Muscle layer of colon (tissue), 2 donors: ENCODE data around the gene PPARGC1A.

ENCODE experiments used
- H3K27ac ChIP-seq: one replicate; pipeline ENCODE4 v1.7.0; 2013; ENCODE audit warnings: low read depth, mild to moderate bottlenecking, low read length, moderate library complexity
- H3K27me3 ChIP-seq, 2 donors: one replicate each; pipeline ENCODE4 v1.7.0; 2013; ENCODE audit warnings: low read length in 2 of 2, mild to moderate bottlenecking in 2 of 2; ENCODE audit not compliant: insufficient read depth in 2 of 2, control insufficient read depth in 1 of 2
- H3K36me3 ChIP-seq: one replicate; pipeline ENCODE4 v1.7.0; 2013; ENCODE audit warnings: mild to moderate bottlenecking, low read length; ENCODE audit not compliant: insufficient read depth
- H3K4me1 ChIP-seq: one replicate; pipeline ENCODE4 v1.7.0; 2013; ENCODE audit warnings: mild to moderate bottlenecking, low read length; ENCODE audit not compliant: insufficient read depth
- H3K4me3 ChIP-seq, 2 donors: one replicate each; pipeline ENCODE4 v1.7.0; 2013; ENCODE audit warnings: low read length in 2 of 2, low read depth in 1 of 2, mild to moderate bottlenecking in 1 of 2, moderate library complexity in 1 of 2
- H3K9ac ChIP-seq: one replicate; pipeline ENCODE4 v1.7.0; 2013; ENCODE audit warnings: low read length
- H3K9me3 ChIP-seq: one replicate; pipeline ENCODE4 v1.7.0; 2013; ENCODE audit warnings: mild to moderate bottlenecking, low read length
- donor health status: abdominal sarcoma.
- donor health status: Adenocarcinoma of cecum.

PPARGC1A gene

GRCh38 chr4:23923840-23924239 is 34.0 kb upstream of the PPARGC1A start:
- Histone ChIP-seq H3K4me1 (no peaks in the 10 kb centered on the region), H3K9ac (no peak overlapping the region), H3K27me3 (no peaks in the 10 kb centered on the region), H3K4me3 (no peak overlapping the region), H3K9me3 (no peaks in the 10 kb centered on the region), H3K27ac (no peak overlapping the region), H3K36me3 (no peaks in the 10 kb centered on the region)

- Histone ChIP-seq H3K4me3 (no peak overlapping the region), H3K36me3 (no peaks in the 10 kb centered on the region), H3K27ac (no peak overlapping the region), H3K4me1 (no peaks in the 10 kb centered on the region), H3K9ac (no peak overlapping the region), H3K27me3 (no peaks in the 10 kb centered on the region), H3K9me3 (no peaks in the 10 kb centered on the region)
Observed at GRCh38 chr4:23923141-23923540, 33.3 kb upstream of the PPARGC1A start.

DNA sequence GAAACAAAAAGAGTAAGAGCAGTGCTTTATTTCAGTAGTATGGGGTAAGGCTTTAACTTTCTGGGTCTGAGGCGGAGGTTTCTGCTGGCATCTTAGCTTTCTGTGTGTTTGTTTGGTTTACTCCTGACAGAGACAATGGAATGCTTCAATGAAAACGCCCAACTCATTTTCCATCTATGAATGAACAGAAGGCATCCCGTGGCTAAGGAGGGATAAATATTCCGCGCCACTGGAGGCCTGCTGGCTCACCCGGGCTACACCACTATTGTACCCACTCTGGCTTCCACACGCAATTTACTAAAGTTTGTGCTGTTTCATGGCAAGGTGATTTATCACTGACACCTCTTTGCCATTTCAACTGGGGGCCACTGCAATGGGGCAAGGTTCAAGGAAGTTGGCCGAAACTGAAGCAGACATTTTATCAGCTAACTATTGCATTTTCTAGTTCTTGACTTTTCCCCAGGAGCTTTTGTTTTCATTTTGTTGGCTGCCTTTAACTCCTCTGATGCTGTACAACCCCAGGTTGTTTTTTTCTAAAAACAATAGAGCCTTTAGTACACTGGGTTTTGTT is 32.8 kb upstream of the PPARGC1A start:
- no peak overlapping the region for H3K4me3 ChIP-seq
- H3K27ac ChIP-seq, result no peak overlapping the region
- no peaks in the 10 kb centered on the region for H3K27me3 ChIP-seq
- H3K9me3 ChIP-seq, result no peaks in the 10 kb centered on the region
- H3K36me3 ChIP-seq, result no peaks in the 10 kb centered on the region
- H3K9ac ChIP-seq, result no peak overlapping the region
- no peaks in the 10 kb centered on the region for H3K4me1 ChIP-seq

DNA sequence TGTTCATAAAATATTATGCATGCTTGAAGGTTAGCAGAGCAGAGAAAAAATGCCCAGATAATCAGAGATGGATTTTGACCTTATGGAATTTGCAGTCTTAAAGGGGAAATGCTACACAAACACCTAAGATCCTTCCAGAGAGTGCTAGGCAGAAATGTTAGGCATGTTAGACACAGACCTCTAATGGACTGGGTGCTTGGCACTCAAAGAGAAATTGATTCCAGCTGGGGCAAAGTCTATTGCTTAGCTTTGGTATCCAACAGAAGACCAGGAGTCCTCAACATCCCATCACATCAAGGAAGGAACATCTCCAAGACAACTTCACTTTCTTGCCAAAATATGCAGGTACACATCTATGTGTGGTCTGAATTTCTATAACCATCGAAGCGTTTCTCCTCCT is 32.2 kb upstream of the PPARGC1A start:
- Histone ChIP-seq H3K9me3 (no peaks in the 10 kb centered on the region), H3K9ac (no peak overlapping the region), H3K36me3 (no peaks in the 10 kb centered on the region), H3K4me3 (no peak overlapping the region), H3K4me1 (no peaks in the 10 kb centered on the region), H3K27me3 (no peaks in the 10 kb centered on the region), H3K27ac (no peak overlapping the region)

GRCh38 chr4:23921447-23921845 is 31.6 kb upstream of the PPARGC1A start:
- H3K36me3 ChIP-seq, result no peaks in the 10 kb centered on the region
- no peak overlapping the region for H3K4me3 ChIP-seq
- H3K27me3 ChIP-seq, result no peaks in the 10 kb centered on the region
- H3K9me3 ChIP-seq, result no peaks in the 10 kb centered on the region
- H3K27ac ChIP-seq, result no peak overlapping the region
- no peak overlapping the region for H3K9ac ChIP-seq
- H3K4me1 ChIP-seq, result no peaks in the 10 kb centered on the region

DNA sequence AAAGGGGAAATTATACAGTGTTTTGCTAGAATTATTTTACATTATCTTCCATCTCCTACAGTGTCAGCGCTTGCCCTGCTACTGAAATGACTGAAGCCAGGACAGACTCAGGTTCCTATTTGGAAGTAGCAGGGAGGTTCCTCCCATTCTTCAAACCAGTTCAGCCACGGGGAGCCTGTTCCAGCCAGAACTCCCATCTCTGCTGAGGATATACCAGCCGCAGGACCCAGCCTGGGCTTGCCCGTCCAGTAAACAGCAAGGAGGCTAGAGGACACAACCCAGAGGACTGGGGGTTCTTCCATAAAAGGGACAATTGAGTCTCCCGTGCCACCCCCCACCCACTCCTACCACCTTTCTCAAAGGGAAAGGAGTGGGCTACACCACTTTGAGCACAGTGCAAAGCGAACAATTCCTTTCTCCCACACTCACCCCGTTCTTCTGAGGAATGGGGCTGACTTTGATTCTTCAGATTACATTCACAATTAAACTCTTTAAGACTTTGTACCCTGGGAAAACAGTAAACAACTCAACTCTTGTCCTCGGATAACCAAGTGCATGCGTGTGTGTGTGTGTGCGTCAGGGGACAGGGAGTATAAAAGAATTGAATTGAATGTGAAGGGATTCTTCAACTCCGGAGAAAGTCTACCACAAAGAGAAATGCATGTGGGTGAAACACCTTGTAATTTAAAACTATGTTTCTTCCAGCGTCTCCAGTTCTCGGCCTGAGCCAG is 31.0 kb upstream of the PPARGC1A start:
- Histone ChIP-seq H3K9ac (no peak overlapping the region), H3K27ac (no peak overlapping the region), H3K4me1 (no peaks in the 10 kb centered on the region), H3K9me3 (no peaks in the 10 kb centered on the region), H3K36me3 (no peaks in the 10 kb centered on the region), H3K27me3 (no peaks in the 10 kb centered on the region), H3K4me3 (no peak overlapping the region)

GRCh38 chr4:23920296-23920695 is 30.4 kb upstream of the PPARGC1A start:
- Histone ChIP-seq H3K4me1 (no peaks in the 10 kb centered on the region), H3K4me3 (no peak overlapping the region), H3K27me3 (no peaks in the 10 kb centered on the region), H3K36me3 (no peaks in the 10 kb centered on the region), H3K27ac (no peak overlapping the region), H3K9me3 (no peaks in the 10 kb centered on the region), H3K9ac (no peak overlapping the region)

DNA sequence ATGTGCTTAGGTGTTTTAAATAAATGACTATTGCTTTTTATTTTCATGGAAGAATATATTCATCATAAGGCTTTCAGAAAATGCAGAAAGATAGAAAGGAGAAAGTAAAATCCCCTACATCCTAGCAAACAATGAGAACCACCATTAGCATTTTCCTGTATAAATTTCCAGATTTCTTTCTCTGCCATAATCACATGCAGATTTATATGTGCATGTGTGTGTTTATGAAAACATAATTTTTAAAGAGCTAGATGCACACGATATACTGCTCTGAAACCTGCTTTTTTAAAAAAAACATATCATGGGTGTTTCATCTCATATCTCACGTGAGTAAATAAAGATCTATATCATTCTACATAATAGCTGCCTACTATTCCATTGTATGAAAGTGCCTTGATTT is 26.4 kb upstream of the PPARGC1A start:
- Histone ChIP-seq H3K4me1 (no peaks in the 10 kb centered on the region), H3K9ac (no peak overlapping the region), H3K36me3 (no peaks in the 10 kb centered on the region), H3K4me3 (no peak overlapping the region), H3K9me3 (no peaks in the 10 kb centered on the region), H3K27ac (no peak overlapping the region), H3K27me3 (no peaks in the 10 kb centered on the region)

DNA sequence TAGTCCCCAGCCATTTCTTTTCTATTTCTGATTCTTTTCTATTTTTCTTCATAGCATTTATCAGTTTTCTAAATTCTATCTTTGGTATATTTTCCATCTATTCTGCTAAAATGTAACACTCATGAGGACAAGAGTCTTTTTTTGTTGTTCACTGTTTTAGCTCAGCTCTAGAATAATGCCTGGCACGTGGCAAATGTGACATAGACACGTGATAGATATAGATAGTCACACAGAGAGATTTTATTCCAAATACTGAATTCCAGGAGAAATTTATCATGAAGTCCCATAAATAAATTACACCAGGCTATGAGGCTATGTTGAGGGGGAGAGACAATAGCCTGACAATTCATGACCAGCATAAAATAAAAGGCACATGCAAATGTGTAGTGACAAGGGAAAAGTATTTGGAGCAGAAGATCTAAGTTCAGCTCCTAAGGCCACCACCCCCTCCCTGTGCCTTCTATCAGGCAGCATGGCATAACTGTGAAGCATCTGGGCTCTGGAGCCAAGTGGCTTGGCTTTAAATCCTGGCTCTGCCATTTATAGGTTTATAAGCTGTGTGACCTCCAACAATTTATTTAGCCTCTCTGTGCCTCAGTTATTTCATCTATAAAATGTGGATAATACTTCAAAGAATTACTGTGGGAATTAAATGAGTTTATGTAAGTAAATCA is 25.7 kb upstream of the PPARGC1A start:
- H3K9ac ChIP-seq, result no peak overlapping the region
- H3K4me3 ChIP-seq, result no peak overlapping the region
- H3K4me1 ChIP-seq, result no peaks in the 10 kb centered on the region
- no peaks in the 10 kb centered on the region for H3K9me3 ChIP-seq
- H3K27ac ChIP-seq, result no peak overlapping the region
- no peaks in the 10 kb centered on the region for H3K36me3 ChIP-seq
- no peaks in the 10 kb centered on the region for H3K27me3 ChIP-seq

DNA sequence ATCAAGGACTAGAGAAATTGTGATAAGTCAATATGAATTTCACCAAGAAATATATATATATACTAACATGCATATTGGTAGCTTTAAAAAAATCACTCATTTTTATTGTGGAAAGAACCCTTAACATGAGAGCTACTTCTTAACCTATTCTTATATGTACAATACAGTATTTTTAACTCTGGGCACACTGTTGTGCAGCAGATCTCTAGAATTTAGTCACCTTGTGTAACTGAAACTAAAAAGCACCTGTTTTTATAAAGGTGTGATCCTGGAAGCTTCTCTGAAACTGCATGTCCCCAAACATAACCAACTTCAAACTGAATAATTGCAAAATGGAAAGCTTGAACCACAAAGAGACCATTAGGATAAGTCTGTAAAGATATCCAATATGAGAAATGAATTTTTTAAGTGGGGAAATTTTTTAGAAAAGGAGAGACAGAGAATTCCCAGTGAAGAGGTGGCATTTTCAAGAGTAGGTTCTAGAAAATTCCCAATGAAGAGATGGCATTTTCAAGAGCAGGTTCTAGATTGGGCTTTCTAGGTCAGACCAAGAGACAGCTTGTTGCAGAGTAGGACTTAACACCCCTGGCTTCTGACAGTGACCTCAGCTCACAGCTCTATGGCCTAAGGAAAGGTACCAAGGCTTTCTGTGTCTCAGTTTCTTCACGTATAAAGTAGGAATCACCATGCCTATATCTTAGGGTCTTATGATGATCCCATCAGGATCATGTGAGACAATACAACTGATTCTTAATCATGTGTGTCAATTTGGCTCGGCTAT is 22.0 kb upstream of the PPARGC1A start:
- no peaks in the 10 kb centered on the region for H3K4me1 ChIP-seq
- no peaks in the 10 kb centered on the region for H3K36me3 ChIP-seq
- H3K27me3 ChIP-seq, result no peaks in the 10 kb centered on the region
- no peaks in the 10 kb centered on the region for H3K9me3 ChIP-seq
- no peak overlapping the region for H3K9ac ChIP-seq
- H3K4me3 ChIP-seq, result no peak overlapping the region
- H3K27ac ChIP-seq, result no peak overlapping the region

GRCh38 chr4:23909671-23910070 is 19.8 kb upstream of the PPARGC1A start:
- no peaks in the 10 kb centered on the region for H3K27me3 ChIP-seq
- H3K36me3 ChIP-seq, result no peaks in the 10 kb centered on the region
- no peak overlapping the region for H3K9ac ChIP-seq
- no peaks in the 10 kb centered on the region for H3K4me1 ChIP-seq
- H3K9me3 ChIP-seq, result no peaks in the 10 kb centered on the region
- no peak overlapping the region for H3K4me3 ChIP-seq
- no peak overlapping the region for H3K27ac ChIP-seq
